Lung (tissue), 12 donors: ENCODE measurements around the gene BCR. TPM values are rescaled to one million over a fixed set of nuclear protein-coding genes. Genes with fewer than 3 reads are reported as not detected.

Experiments used
- ATAC-seq: fragments of 200-7000 bp; cut with Tn5 transposase; one replicate; pipeline ENCODE4 v1.9.1; 2020; ENCODE audit warnings: moderate number of reproducible peaks; ENCODE audit not compliant: insufficient read depth, low FRiP score
- DNase-seq, 3 donors: peaks; one replicate each; pipeline ENCODE4 v3.0.0-alpha.2; 2013 to 2017
- H3K27ac ChIP-seq, 2 donors: one replicate each; pipeline ENCODE4 v1.5.1; 2013; ENCODE audit warnings: mild to moderate bottlenecking in 2 of 2, moderate library complexity in 2 of 2, control low read depth in 1 of 2, inconsistent platforms in 1 of 2, low read depth in 1 of 2, low read length in 1 of 2
- H3K27me3 ChIP-seq, 3 donors: one replicate each; pipeline ENCODE4 v1.5.1; 2013; ENCODE audit warnings: low read length in 2 of 3; ENCODE audit not compliant: control insufficient read depth in 3 of 3, insufficient read depth in 3 of 3
- H3K36me3 ChIP-seq, 4 donors: one replicate each; pipeline ENCODE4 v1.5.1; 2013; ENCODE audit warnings: low read length in 4 of 4, mild to moderate bottlenecking in 1 of 4, moderate library complexity in 1 of 4; ENCODE audit not compliant: control insufficient read depth in 4 of 4, insufficient read depth in 4 of 4
- H3K4me1 ChIP-seq, 5 donors: one replicate each; pipeline ENCODE4 v1.5.1; 2013; ENCODE audit warnings: low read length in 5 of 5, mild to moderate bottlenecking in 2 of 5, moderate library complexity in 1 of 5; ENCODE audit not compliant: control insufficient read depth in 5 of 5, insufficient read depth in 5 of 5
- H3K4me3 ChIP-seq: one replicate; pipeline ENCODE4 v1.5.1; 2013; ENCODE audit warnings: mild to moderate bottlenecking, control low read depth, moderate library complexity
- H3K9ac ChIP-seq, 2 donors: one replicate each; pipeline ENCODE4 v1.5.1; 2013; ENCODE audit warnings: low read length in 2 of 2, control low read depth in 1 of 2; ENCODE audit not compliant: insufficient read depth in 1 of 2
- H3K9me3 ChIP-seq, 4 donors: one replicate each; pipeline ENCODE4 v1.5.1; 2013; ENCODE audit warnings: low read length in 3 of 4, mild to moderate bottlenecking in 1 of 4, moderate library complexity in 1 of 4; ENCODE audit not compliant: control insufficient read depth in 4 of 4, insufficient read depth in 3 of 4
- CTCF ChIP-seq: IDR thresholded peaks from 2 replicates; pipeline ENCODE4 v1.5.1; 2012; ENCODE audit warnings: mild to moderate bottlenecking; ENCODE audit errors: control extremely low read depth, extremely low read depth
- WGBS, 2 donors: extraction: QIAGEN DNeasy Blood & Tissue Kit; methylation state at CpG; one replicate each; pipeline ENCODE4 v1.1.7; 2013; 5-methylcytosine and 5-hydroxymethylcytosine counted together
- polyA plus RNA-seq, 2 donors: library from polyadenylated mRNA; stranded (reverse); fragments of 200-250 nt; gene quantifications; one replicate each; pipeline ENCODE4 v1.2.1, GENCODE V29; 2013
- total RNA-seq, 2 donors: library from RNA; depleted of rRNA in 1 of 2; stranded (reverse); fragments of >200 nt in 1 of 2; gene quantifications; one replicate each; pipeline ENCODE4 v1.2.1, GENCODE V29; 2014 to 2021
- donor health status: control.
- donor health status: control.
- donor health status: Bipolar disorder and iron deficiency.
- donor health status: healthy.
- donor health status: DM: yes; HTN: yes; CAD: no.

Gene BCR
- total and polyA plus RNA-seq, 4 donors: 21.8 to 67.3 (median 31.8) TPM

GRCh38 chr22:23204125-23204488 lies 23.8 kb downstream of the BCR start:
- H3K27ac ChIP-seq: no peak overlapping the region
- no peak for ATAC-seq
- no peaks in the 10 kb centered on the region for H3K9me3 ChIP-seq
- peaks cover 0 to 6% (median 0%) of the 10 kb centered on the region in 4 donors for H3K36me3 ChIP-seq
- H3K27me3 ChIP-seq: no peaks in the 10 kb centered on the region
- no peak overlapping the region for H3K4me3 ChIP-seq
- 91 to 94% methylated on average over 11 of the region's 11 CpGs for WGBS, 2 donors
- no peak for DNase-seq
- peaks cover 0 to 22% (median 6%) of the 10 kb centered on the region in 5 donors for H3K4me1 ChIP-seq
- no peak for TF ChIP-seq CTCF
- no peak overlapping the region for H3K9ac ChIP-seq

GRCh38 chr22:23204541-23205157 lies 24.3 kb downstream of the BCR start:
- no peak overlapping the region for H3K4me3 ChIP-seq
- no peak overlapping the region for H3K9ac ChIP-seq
- H3K9me3 ChIP-seq: no peaks in the 10 kb centered on the region
- H3K36me3 ChIP-seq: peaks cover 0 to 6% (median 0%) of the 10 kb centered on the region in 4 donors
- peaks cover 0 to 20% (median 6%) of the 10 kb centered on the region in 5 donors for H3K4me1 ChIP-seq
- no peak for TF ChIP-seq CTCF
- H3K27me3 ChIP-seq: no peaks in the 10 kb centered on the region
- ATAC-seq: peak; percentile 57
- H3K27ac ChIP-seq: peak overlapping the region in 1 of 2 donors; percentile 35
- no peak for DNase-seq
- WGBS, 2 donors: 52 to 80% methylated on average over 11 of the region's 11 CpGs

- Histone ChIP-seq H3K9me3 (no peaks in the 10 kb centered on the region), H3K4me3 (no peak overlapping the region), H3K27me3 (no peaks in the 10 kb centered on the region), H3K27ac (peak overlapping the region in 1 of 2 donors; percentile 26), H3K9ac (no peak overlapping the region), H3K4me1 (peaks cover 0 to 20% (median 6%) of the 10 kb centered on the region in 5 donors), H3K36me3 (peaks cover 0 to 6% (median 0%) of the 10 kb centered on the region in 4 donors)
- ATAC-seq (no peak), DNase-seq (no peak)
- TF ChIP-seq CTCF: no peak
- WGBS, 2 donors: 80 to 82% methylated on average over 9 of the region's 9 CpGs
Observed at GRCh38 chr22:23205339-23206049, 25.2 kb downstream of the BCR start.
